ENCODE data around the gene PRPF40B.
"Not testable (repeated sequence)": the region's sequence is repeated elsewhere in the genome, so short reads cannot be mapped to it uniquely, and the experiment has no call there.

The PRPF40B gene

GRCh38 chr12:49609059-49609874, 14.1 kb upstream of the PRPF40B start:
- DNase-seq (ENCODE audit: low read depth, low spot score) = no peak

GRCh38 chr12:49609875-49610154, 13.5 kb upstream of the PRPF40B start:
- DNase-seq (ENCODE audit: low read depth, low spot score) = no peak

GRCh38 chr12:49610785-49611184, 12.6 kb upstream of the PRPF40B start:
- DNase-seq (ENCODE audit: low read depth, low spot score) = not testable (repeated sequence)

- no peak for DNase-seq (ENCODE audit: low read depth, low spot score)
Measured at GRCh38 chr12:49612210-49612609, 11.2 kb upstream of the PRPF40B start.

- DNase-seq (ENCODE audit: low read depth, low spot score) = no peak
Measured at GRCh38 chr12:49615725-49616124, 7.6 kb upstream of the PRPF40B start.

- no peak for DNase-seq (ENCODE audit: low read depth, low spot score)
Measured at GRCh38 chr12:49616533-49617219, 6.7 kb upstream of the PRPF40B start.

GRCh38 chr12:49618576-49618975, 4.8 kb upstream of the PRPF40B start:
- no peak for DNase-seq (ENCODE audit: low read depth, low spot score)

GRCh38 chr12:49619286-49619685, 4.1 kb upstream of the PRPF40B start:
- no peak for DNase-seq (ENCODE audit: low read depth, low spot score)

GRCh38 chr12:49621651-49622500, 1.5 kb upstream of the PRPF40B start:
- no peak for DNase-seq (ENCODE audit: low read depth, low spot score)

- no peak for DNase-seq (ENCODE audit: low read depth, low spot score)
Measured at GRCh38 chr12:49622501-49623141, 740 bp upstream of the PRPF40B start.

GRCh38 chr12:49624921-49625577, 1.7 kb downstream of the PRPF40B start:
- DNase-seq (ENCODE audit: low read depth, low spot score) = no peak

GRCh38 chr12:49626169-49626835, 2.9 kb downstream of the PRPF40B start:
- DNase-seq (ENCODE audit: low read depth, low spot score) = no peak

- DNase-seq (ENCODE audit: low read depth, low spot score) = no peak
Measured at GRCh38 chr12:49626836-49627235, 3.5 kb downstream of the PRPF40B start.

GRCh38 chr12:49627752-49628360, 4.5 kb downstream of the PRPF40B start:
- no peak for DNase-seq (ENCODE audit: low read depth, low spot score)

GRCh38 chr12:49631336-49631907, 8.1 kb downstream of the PRPF40B start:
- no peak for DNase-seq (ENCODE audit: low read depth, low spot score)

- no peak for DNase-seq (ENCODE audit: low read depth, low spot score)
Measured at GRCh38 chr12:49632401-49632800, 9.0 kb downstream of the PRPF40B start.

GRCh38 chr12:49632986-49633702, 9.8 kb downstream of the PRPF40B start:
- no peak for DNase-seq (ENCODE audit: low read depth, low spot score)

GRCh38 chr12:49633703-49634345, 10.5 kb downstream of the PRPF40B start:
- no peak for DNase-seq (ENCODE audit: low read depth, low spot score)

GRCh38 chr12:49635036-49635435, 11.7 kb downstream of the PRPF40B start:
- DNase-seq (ENCODE audit: low read depth, low spot score) = no peak

Measured in iPS DF 19.7 (cell line).